ENCODE results near the gene SULT1A1. TPM values are rescaled to one million over a fixed set of nuclear protein-coding genes. Genes with fewer than 3 reads are reported as not detected.
"Not testable (repeated sequence)": the region's sequence is repeated elsewhere in the genome, so short reads cannot be mapped to it uniquely, and the experiment has no call there.

SULT1A1 gene
- total RNA-seq, 2 experiments from 2014 or later, result 41.0 to 61.2 TPM

- H3K4me3 ChIP-seq (ENCODE audit: low read depth, low read length, poor library complexity, severe bottlenecking); H3K9me2 ChIP-seq (ENCODE audit: insufficient read depth, low read length); H3K9me3 ChIP-seq (ENCODE audit: low read length); H4K20me1 ChIP-seq (ENCODE audit: insufficient read depth, low read length); H3K27ac ChIP-seq (ENCODE audit: low read depth, low read length, poor library complexity, severe bottlenecking); H2AFZ ChIP-seq (ENCODE audit: low read length); CTCF ChIA-PET (ENCODE audit: unreplicated experiment); DNase-seq (ENCODE audit: low spot score); POLR2A ChIA-PET; H3K36me3 ChIP-seq (ENCODE audit: insufficient read depth, low read length); H3K4me2 ChIP-seq (ENCODE audit: low read length); intact Hi-C loops (cut with micrococcal nuclease; ENCODE audit: unreplicated experiment); H3K79me2 ChIP-seq (ENCODE audit: insufficient read depth, low read depth, low read length): not testable (repeated sequence)
- H3K4me1 ChIP-seq (ENCODE audit: insufficient read depth, low read length, poor library complexity, severe bottlenecking), result peaks cover 29% of the 10 kb centered on the region
- BruUV-seq (replicated peaks), result TSS peak; percentile 64
These were observed 10.2 kb downstream of the SULT1A1 start for GRCh38 chr16:28599377-28600285.

- CTCF ChIA-PET (ENCODE audit: unreplicated experiment), result no interaction called here
- H3K79me2 ChIP-seq (ENCODE audit: insufficient read depth, low read depth, low read length), result no peaks in the 10 kb centered on the region
- intact Hi-C loops (cut with micrococcal nuclease; ENCODE audit: unreplicated experiment), result no loop called here
These were observed 12.1 kb downstream of the SULT1A1 start for GRCh38 chr16:28597692-28598261.

More at GRCh38 chr16:28597692-28598261, 12.1 kb downstream of the SULT1A1 start:
- Histone ChIP-seq H3K36me3 (ENCODE audit: insufficient read depth, low read length) (no peaks in the 10 kb centered on the region), H3K4me1 (ENCODE audit: insufficient read depth, low read length, poor library complexity, severe bottlenecking) (peaks cover 21% of the 10 kb centered on the region), H3K27ac (ENCODE audit: low read depth, low read length, poor library complexity, severe bottlenecking) (no peak overlapping the region), H4K20me1 (ENCODE audit: insufficient read depth, low read length) (no peaks in the 10 kb centered on the region), H3K9me2 (ENCODE audit: insufficient read depth, low read length) (no peaks in the 10 kb centered on the region), H3K9me3 (ENCODE audit: low read length) (no peaks in the 10 kb centered on the region), H2AFZ (ENCODE audit: low read length) (peak overlapping the region; percentile 34; the same call in 1 of the 2 replicates), H3K4me3 (ENCODE audit: low read depth, low read length, poor library complexity, severe bottlenecking) (no peak overlapping the region), H3K4me2 (ENCODE audit: low read length) (peak overlapping the region; percentile 33; the same call in 1 of the 2 replicates)
- TF ChIP-seq CTCF (conservative IDR thresholded peaks at IDR 0.05; ENCODE audit: low read length) (peak; percentile 53), EZH2phosphoT487 (IDR thresholded peaks at IDR 0.05; ENCODE audit: borderline replicate concordance, low read depth, low read length) (no peak)
- no TSS peak for BruUV-seq (replicated peaks)
- peak; percentile 58 for DNase-seq (ENCODE audit: low spot score)
- POLR2A ChIA-PET, result no interaction called here
